ENCODE measurements around the gene ANTXR2.

GRCh38 chr4:79882806-79883205, 190.2 kb downstream of the ANTXR2 start:
- TF ChIP-seq ZFX (IDR thresholded peaks at IDR 0.05; ENCODE audit: borderline replicate concordance) (no peak), CTCF (IDR thresholded peaks at IDR 0.05) (no peak)

Data from 22Rv1 (cell line).